ENCODE data around the gene PLD3. TPM values are rescaled to one million over a fixed set of nuclear protein-coding genes. Genes with fewer than 3 reads are reported as not detected.

PLD3 gene
- total RNA-seq, 1 donor from 2014 or later: 156 TPM

DNA sequence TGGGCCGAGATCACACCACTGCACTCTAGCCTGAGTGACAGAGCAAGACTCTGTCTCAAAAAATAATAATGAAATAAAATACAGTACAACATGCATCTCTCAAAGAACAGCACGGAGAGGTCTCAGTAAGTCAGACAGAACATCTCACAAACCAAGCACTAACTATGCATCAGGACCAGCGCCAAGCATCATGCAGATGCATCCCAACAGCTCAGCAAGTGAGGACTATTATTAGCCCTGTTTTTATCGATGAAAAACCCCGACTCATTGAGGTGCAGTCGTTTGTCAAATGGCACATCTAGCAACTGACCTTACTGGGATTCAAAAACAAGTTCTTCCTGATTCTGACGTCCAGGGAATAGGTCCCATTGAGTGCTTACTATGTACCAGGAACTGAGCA, 4.1 kb upstream of the PLD3 start:
- Histone ChIP-seq H3K9me3 (replicated peaks) (no peaks in the 10 kb centered on the region), H3K36me3 (peaks cover 8% of the 10 kb centered on the region), H3K4me3 (no peak overlapping the region), H3K4me1 (peaks cover 79% of the 10 kb centered on the region), H3K27ac (replicated peaks) (peak overlapping the region; percentile 93), H3K27me3 (ENCODE audit: low read depth) (no peaks in the 10 kb centered on the region)
- no peak for DNase-seq
- TF ChIP-seq, protein P1, sequence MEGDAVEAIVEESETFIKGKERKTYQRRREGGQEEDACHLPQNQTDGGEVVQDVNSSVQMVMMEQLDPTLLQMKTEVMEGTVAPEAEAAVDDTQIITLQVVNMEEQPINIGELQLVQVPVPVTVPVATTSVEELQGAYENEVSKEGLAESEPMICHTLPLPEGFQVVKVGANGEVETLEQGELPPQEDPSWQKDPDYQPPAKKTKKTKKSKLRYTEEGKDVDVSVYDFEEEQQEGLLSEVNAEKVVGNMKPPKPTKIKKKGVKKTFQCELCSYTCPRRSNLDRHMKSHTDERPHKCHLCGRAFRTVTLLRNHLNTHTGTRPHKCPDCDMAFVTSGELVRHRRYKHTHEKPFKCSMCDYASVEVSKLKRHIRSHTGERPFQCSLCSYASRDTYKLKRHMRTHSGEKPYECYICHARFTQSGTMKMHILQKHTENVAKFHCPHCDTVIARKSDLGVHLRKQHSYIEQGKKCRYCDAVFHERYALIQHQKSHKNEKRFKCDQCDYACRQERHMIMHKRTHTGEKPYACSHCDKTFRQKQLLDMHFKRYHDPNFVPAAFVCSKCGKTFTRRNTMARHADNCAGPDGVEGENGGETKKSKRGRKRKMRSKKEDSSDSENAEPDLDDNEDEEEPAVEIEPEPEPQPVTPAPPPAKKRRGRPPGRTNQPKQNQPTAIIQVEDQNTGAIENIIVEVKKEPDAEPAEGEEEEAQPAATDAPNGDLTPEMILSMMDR (IDR thresholded peaks at IDR 0.05; ENCODE audit: borderline replicate concordance): no peak
- intact Hi-C loops (cut with micrococcal nuclease): no loop called here

DNA sequence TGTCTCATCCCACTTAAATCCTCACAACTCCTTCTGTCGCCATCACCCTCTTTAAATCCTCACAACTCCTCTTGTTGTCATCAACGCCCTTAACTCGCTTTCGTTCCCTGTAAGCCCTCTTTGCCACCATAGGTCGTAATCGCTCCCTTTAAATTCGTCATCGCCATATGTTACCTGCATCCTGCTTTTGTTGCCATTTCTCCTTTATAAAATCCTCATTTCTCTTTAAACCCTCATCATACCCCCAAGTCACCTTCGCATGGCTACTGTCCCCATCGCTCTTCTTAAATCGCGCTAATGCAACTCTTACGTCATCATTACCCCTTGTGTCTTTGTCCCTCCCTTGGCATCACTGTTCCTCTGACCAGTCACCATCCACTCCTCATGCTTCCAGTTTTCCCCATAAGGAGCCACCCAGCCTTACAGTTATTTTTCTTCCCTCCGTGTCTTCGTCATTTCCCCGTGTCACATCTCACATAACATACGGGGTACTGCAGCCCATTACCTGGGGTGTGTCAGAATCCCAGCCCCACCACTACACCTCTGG, 539 bp downstream of the PLD3 start:
- H3K9me3 ChIP-seq (replicated peaks): no peaks in the 10 kb centered on the region
- H3K4me3 ChIP-seq: peak overlapping the region; percentile 80
- TF ChIP-seq, protein P1 (IDR thresholded peaks at IDR 0.05; ENCODE audit: borderline replicate concordance): no peak
- no peaks in the 10 kb centered on the region for H3K27me3 ChIP-seq (ENCODE audit: low read depth)
- peaks cover 48% of the 10 kb centered on the region for H3K4me1 ChIP-seq
- intact Hi-C loops (cut with micrococcal nuclease): no loop called here
- H3K36me3 ChIP-seq: no peaks in the 10 kb centered on the region
- peak overlapping the region; percentile 89 for H3K27ac ChIP-seq (replicated peaks)
- no peak for DNase-seq

DNA sequence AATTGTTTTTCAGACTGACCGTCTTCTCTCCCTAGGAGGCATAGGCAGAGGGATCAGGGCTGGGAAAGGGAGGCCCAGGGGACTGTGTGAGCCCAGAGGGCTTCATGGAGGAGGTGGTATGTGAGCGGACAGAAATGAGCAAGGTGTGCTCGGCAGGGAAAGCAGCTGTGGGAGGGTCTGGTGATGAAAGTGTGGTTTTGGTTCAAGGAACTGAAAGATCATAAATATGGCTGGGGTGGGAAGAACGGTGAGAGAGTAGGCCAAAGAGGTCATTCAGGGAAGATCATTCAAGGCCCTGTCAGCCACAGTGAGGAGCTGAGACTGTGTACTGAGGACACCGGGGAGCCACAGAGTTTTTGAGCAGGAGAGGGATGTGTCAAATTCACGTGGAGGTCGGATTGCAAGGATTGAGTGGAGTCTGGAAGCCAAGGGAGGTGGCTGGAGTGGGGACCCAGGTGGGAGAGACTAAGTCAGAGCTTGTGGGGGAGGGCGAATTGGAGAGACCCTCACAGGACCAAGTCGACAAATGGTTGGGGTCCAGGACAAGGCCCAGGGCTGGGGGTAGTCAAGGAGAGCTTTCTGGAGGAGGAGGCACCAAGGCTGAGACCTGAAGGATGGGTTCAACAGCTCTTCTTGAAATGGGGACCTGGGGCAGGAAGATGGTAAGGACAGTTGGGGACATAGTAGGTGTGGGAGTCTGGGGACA, 7.6 kb downstream of the PLD3 start:
- no peak overlapping the region for H3K4me3 ChIP-seq
- DNase-seq: no peak
- TF ChIP-seq, protein P1 (IDR thresholded peaks at IDR 0.05; ENCODE audit: borderline replicate concordance): no peak
- no peaks in the 10 kb centered on the region for H3K4me1 ChIP-seq
- no peaks in the 10 kb centered on the region for H3K9me3 ChIP-seq (replicated peaks)
- peaks cover 11% of the 10 kb centered on the region for H3K36me3 ChIP-seq
- intact Hi-C loops (cut with micrococcal nuclease): no loop called here
- no peaks in the 10 kb centered on the region for H3K27me3 ChIP-seq (ENCODE audit: low read depth)
- H3K27ac ChIP-seq (replicated peaks): no peak overlapping the region

DNA sequence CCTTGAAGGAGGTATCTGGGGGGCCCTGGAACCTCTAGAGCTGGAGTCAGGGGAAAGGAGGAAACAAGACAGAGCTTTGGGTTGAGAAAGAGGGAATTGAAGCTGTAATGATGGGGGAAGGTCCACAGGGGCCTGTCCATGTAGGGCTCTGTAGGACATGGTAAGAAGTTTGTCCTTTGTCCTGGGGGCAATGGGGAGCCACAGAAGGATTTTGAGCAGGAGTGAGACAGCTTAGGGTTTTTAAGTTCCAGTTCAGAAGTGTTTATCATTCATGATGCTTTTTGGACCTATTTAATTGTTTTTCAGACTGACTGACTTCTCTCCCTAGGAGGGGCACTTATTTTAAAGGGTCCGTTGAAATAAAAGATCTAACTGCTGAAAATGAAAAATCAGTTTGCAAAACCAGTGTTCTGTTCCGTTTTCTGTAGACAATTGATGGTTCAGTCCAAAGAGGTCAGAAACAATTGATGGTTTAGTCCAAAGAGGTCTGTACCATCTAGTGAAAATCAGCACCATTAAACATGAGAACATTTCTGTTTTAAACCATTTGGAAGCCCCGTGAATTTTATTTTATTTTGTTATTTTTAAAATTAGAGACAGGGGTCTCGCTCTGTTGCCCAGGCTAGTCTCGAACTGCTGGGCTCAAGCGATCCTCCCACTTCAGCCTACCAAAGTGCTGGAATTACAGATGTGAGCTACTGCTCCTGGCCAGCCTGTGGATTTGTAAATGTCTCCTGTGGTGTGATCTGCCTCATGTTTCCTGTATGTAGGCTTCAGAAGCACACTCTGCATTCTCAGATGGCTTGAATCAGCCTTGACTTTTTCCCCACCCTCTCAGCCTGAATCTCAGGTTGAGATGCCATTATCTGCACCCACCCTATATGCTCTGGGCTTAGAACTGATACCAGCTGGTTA, 8.4 kb downstream of the PLD3 start:
- no peaks in the 10 kb centered on the region for H3K27me3 ChIP-seq (ENCODE audit: low read depth)
- TF ChIP-seq, protein P1 (IDR thresholded peaks at IDR 0.05; ENCODE audit: borderline replicate concordance): no peak
- H3K27ac ChIP-seq (replicated peaks): no peak overlapping the region
- H3K36me3 ChIP-seq: peaks cover 11% of the 10 kb centered on the region
- H3K9me3 ChIP-seq (replicated peaks): no peaks in the 10 kb centered on the region
- no peaks in the 10 kb centered on the region for H3K4me1 ChIP-seq
- intact Hi-C loops (cut with micrococcal nuclease): no loop called here
- no peak for DNase-seq
- H3K4me3 ChIP-seq: no peak overlapping the region

DNA sequence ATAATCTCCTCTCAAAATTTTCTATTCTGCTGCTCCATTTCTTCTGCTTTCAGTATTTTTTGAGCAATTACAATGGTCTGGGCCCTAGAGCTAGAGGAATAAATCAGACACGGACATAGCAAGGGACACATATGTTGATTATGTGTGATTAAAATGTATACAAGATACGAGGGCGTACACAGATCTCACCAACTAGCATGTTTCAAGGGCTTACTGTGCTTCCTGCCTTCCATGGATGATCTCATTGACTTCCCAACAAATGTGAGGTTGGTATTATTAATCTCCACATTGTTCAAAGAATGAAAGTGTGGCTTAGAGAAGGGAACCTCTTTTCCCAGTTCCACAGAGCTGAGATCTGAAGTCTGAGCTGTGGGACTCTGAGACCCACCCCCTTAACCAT, 9.1 kb downstream of the PLD3 start:
- H3K27me3 ChIP-seq (ENCODE audit: low read depth): no peaks in the 10 kb centered on the region
- no peaks in the 10 kb centered on the region for H3K9me3 ChIP-seq (replicated peaks)
- no peaks in the 10 kb centered on the region for H3K4me1 ChIP-seq
- no peak overlapping the region for H3K27ac ChIP-seq (replicated peaks)
- TF ChIP-seq, protein P1 (IDR thresholded peaks at IDR 0.05; ENCODE audit: borderline replicate concordance): no peak
- H3K4me3 ChIP-seq: no peak overlapping the region
- intact Hi-C loops (cut with micrococcal nuclease): no loop called here
- H3K36me3 ChIP-seq: peaks cover 11% of the 10 kb centered on the region
- no peak for DNase-seq
